ENCODE results near the gene ZNF789. TPM values are rescaled to one million over a fixed set of nuclear protein-coding genes. Genes with fewer than 3 reads are reported as not detected.

Gene ZNF789
- total and polyA plus RNA-seq, 9 of the 15 experiments (the other 6 are each of a cell fraction or from before 2014, with no cell fraction given), result 6.1 to 57.0 (median 24.8) TPM

DNA sequence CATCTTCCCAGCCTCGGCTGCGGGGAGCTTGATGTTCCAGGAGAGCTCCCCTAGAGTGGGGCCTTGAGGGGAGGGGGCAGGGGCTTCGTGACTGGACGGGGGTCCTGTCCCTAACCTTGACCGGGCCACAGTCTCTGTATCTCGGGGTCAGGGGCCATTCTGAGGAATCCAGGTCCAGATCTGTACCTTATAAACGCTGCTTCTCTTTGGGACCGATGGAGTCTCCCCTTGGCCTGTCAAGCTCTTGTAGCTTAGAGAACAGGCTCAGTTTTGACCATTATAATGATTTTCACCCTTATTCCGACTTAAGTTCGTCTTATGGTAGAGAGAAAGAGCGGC lies 32.6 kb downstream of the ZNF789 start (continued):
- TF ChIP-seq, protein P1, sequence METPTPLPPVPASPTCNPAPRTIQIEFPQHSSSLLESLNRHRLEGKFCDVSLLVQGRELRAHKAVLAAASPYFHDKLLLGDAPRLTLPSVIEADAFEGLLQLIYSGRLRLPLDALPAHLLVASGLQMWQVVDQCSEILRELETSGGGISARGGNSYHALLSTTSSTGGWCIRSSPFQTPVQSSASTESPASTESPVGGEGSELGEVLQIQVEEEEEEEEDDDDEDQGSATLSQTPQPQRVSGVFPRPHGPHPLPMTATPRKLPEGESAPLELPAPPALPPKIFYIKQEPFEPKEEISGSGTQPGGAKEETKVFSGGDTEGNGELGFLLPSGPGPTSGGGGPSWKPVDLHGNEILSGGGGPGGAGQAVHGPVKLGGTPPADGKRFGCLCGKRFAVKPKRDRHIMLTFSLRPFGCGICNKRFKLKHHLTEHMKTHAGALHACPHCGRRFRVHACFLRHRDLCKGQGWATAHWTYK (CRISPR knock-in tag; IDR thresholded peaks at IDR 0.05), result no peak
- TF ChIP-seq ZNF77 (CRISPR knock-in tag; IDR thresholded peaks at IDR 0.05), result no peak
- no peak for TF ChIP-seq ZNF217 (CRISPR knock-in tag; IDR thresholded peaks at IDR 0.05)
- TF ChIP-seq TAF9B (IDR thresholded peaks at IDR 0.05; ENCODE audit: partially characterized antibody), result peak; percentile 9
- no peak for TF ChIP-seq ZNF586 (CRISPR knock-in tag; conservative IDR thresholded peaks at IDR 0.05)
- TF ChIP-seq ETS2 (tag; IDR thresholded peaks at IDR 0.05; ENCODE audit: borderline replicate concordance, poor library complexity, severe bottlenecking), result no peak
- no peak for TF ChIP-seq SAFB2 (IDR thresholded peaks at IDR 0.05; ENCODE audit: borderline replicate concordance, low read depth, low read length, severe bottlenecking)
- TF ChIP-seq TRIM24 (IDR thresholded peaks at IDR 0.05), result no peak
- no peak for TF ChIP-seq TAF7 (tag; IDR thresholded peaks at IDR 0.05)
- TF ChIP-seq NONO (IDR thresholded peaks at IDR 0.05; ENCODE audit: low read depth in 2 of 2, low read length in 1 of 2), result no peak
- no peak for TF ChIP-seq CEBPG (CRISPR knock-in tag; IDR thresholded peaks at IDR 0.05)
- no peak for TF ChIP-seq CEBPG (tag; conservative IDR thresholded peaks at IDR 0.05 in 1 of 2, IDR thresholded peaks at IDR 0.05 in 1 of 2)
- no peak for TF ChIP-seq STAT5B (CRISPR knock-in tag; IDR thresholded peaks at IDR 0.05)
- TF ChIP-seq CBFB (CRISPR knock-in tag; IDR thresholded peaks at IDR 0.05), result no peak; the same call in 1 of the 2 replicates

All from K562 (cell line).